Activated T-cell treated with anti-CD3 and anti-CD28 coated beads for 48 hours (primary cell): ENCODE results near the gene BTBD9.

ENCODE experiments used
- DNase-seq: peaks from one replicate; pipeline ENCODE4 v3.0.0-alpha.2; 2020; ENCODE audit warnings: low read depth

Gene BTBD9

DNA sequence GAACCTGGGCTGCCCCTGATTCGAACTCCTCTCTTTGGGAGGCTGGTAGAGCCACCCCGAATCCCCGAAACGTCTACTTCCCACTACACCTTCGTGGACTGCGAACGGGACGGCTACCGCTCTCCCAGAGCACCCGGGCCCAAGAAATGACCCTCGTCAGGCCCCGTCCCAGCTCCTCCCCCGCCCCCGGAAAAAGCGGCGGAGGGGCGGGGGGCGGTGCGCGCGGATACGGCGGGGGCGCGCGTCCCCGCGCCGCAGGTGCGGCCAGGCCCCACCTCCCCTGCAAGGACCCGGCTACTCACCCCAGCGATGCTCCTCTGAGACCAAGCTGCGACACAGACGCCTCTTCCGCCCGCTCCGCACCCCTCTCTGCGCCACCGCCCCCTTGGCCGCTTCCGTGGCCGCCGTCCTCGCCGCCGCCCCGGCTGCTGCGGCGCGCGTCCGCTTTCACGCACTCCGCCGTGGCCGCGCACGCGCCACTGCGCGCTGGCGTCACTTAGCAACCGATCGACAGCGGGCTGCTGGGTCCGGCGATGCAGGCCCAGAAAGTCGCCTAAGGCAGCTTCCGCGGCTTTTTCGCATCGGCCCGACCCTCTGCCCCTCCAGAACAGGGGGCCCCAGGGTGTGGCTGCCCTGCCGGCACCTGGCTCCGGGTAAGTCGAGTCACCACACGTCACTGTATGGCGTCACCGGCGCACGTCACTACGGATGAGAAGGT lies at the start of gene BTBD9:
Gene BTBD9 (minus strand): TSS at position 432 of the 718 bp plus-strand sequence.
- DNase-seq: peak; percentile 80

DNA sequence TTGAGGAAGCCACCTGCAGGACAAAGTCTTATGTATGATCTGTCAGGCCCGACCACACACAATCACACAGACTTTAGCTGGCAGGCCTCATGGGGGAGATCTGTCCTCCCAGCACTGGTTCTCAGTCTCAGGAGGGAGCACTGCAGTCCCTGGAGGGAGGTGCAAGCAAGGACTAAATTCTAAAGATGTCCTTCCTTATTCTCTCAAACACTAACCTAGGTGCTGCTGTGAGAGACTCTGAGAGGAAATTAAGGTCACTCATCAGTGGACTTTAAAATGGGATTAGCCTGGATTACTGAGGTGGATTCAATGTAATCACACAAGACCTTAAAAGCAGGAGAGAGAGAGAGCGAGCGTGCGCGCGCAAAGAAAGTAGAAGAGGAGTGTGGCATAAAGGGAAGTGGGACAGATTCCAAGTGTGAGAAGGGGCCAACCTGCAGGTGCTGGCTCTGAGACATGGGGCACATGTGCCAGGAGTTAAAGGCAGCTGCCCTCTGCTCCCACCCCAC lies 48.9 kb upstream of the BTBD9 start:
- DNase-seq: no peak

DNA sequence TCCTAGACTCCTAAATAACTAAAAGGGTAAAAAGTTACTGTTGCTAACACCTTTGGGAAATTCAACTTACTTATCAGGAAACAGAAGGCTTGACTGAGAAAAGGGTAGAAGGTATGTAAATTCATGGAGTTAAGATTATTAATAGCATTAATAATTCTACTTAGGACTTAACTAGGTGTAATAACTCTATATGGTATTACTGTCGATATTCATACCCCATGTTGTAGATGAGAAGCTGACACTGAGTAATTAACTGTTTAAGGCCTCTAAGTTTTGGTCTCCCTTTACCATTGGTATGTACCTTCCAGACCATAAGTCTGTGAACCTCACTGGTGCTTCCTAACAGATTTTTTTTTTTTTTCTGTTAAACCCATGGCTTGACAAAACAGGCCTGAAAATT lies 47.8 kb upstream of the BTBD9 start:
- no peak for DNase-seq

DNA sequence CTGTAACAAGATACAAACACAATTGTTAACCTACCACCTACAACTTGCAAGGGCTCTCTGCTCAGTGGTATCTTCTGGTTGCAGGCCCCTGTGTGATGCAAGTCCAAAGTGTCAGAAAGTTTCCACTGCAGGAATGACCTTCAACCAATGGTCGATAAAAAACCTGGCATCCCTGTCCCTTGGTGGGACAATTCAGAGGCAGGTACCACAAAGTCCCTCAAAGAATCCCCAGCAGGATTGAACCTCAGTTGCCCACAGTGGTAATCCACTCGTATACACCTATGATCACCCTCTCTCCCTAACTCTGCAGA lies 47.3 kb upstream of the BTBD9 start:
- DNase-seq: no peak

DNA sequence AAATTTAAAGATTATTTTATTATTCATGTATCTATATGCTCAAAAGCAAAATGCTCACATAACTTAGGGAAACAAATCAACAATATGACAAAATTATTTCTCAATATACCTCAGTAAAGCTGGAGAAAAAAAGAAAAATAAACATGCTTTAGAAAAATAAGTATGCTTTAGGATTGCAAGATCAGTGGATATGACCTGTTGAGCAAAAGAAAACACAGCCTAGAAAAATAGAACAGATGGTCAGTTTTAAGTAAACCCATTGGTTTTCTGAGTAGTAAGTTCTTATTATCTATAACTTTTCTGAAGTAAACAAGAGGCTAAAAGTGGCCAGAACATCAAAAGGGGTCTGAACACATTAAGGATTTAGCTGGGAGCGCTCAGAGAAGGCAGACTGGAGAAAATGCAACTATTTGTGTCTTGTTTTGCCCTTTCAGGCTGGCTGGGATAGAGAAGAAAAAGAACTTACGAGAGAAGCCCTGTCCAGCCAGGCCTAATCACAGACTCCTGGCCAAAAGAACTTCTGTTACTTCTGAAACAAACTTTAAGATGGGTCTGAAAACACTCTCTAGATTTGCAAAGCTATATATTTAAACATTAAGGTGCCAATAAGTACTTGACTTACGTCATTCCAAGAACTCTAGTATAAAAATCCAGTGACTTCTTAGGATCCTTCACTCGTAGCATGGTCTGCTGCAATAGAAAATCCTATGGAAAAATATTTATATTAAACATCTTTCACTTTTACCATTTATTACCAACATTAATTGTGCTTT lies 46.7 kb upstream of the BTBD9 start:
- DNase-seq: no peak

DNA sequence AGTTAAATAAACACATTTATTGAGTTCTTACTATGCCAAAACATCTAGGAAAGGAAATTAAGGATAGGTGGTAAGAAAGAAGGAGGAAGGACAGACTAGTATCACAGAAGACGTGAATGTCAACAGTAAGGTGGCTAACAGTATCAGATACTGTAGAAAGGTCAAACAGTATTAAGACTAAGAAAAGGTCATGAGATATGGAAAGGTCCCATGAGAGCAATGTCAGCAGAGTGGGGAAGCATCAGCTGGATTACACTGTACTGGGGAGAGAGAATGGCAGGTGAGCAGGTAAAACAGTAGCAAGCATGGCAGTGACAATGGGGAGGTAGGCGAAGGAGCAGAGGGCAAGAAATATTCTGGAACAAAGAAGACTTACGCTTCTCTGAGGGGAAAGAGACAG lies 45.2 kb upstream of the BTBD9 start:
- no peak for DNase-seq

DNA sequence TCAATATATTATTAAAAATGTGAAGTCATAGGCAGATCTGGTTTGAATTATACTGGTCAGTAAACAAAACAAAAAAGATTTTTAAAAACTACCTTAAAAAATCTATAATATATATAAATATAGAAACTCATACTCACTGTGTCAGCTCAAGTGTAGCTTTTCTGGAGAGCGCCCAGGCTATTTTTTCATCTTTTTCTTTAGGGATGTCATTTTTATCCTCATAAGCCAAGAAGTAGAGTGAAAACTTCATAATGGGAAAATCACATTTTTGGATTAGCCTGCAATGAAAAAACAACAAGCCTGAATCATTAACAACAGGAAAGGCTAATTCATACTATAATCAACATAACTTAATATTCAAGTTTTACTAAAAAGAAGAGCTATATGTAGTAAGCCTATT lies 44.5 kb upstream of the BTBD9 start:
- no peak for DNase-seq

DNA sequence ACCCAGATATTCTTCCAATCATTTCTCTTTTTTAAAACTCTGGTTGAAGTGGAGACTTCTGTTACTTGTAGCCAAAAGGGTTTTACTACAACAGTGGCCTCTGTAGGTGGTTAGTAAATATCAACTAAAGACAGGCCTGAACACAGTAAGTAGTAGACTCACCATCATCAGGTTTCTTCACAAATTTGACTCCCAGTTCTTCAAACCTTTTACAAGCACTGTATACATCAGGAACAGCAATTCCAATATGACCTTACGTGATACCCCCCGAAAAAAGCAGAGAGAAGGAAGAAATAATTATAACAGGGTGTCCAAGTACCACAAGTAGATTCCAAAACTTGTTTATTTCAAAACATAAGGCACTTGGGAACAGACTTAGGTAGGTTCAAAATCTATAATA lies 42.1 kb upstream of the BTBD9 start:
- no peak for DNase-seq

DNA sequence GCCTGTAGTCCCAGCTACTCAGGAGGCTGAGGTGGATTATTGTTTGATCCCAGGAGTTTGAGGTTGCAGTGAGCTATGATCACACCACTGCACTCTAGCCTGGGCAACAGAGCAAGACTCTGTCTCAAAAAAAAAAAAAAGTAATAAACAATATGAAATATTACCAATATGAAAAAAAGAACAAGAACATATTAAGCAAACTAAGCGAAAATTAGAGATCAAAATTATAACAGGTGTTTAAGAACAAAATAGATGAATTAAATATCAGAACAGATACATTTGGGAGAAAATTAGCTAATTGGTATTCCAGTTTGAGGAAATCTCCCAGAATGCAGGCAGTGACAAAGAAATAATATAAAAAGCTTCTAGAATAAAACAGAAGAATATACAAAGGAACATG lies 39.9 kb upstream of the BTBD9 start:
- DNase-seq: no peak

DNA sequence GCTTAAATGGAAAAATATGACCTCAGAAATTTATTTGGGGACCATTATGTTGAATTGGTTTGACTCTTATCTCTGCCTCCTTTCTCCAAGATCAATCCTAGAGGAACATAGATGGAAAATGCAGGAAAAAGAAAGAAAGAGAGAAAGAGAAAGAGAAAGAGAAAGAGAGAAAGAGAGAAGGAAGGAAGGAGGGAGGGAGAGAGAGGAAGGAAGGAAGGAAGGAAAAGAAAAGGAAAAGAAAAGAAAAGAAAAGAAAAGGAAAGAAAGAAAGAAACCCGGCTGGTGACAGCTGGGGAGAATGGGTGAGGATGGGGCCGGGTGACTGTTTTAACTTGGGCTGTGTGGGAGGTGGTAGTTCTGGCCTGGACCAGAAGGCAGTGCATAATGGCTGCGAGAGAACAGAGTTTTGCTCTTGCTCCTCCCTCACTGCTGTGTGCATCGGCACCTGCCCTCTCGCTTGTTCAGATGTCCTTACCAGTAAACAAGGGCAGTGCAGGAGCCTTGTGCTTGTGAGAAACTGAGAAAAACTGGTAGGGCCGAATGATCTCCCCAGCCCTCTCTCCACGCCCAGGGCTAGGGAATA lies 38.5 kb upstream of the BTBD9 start:
- no peak for DNase-seq

DNA sequence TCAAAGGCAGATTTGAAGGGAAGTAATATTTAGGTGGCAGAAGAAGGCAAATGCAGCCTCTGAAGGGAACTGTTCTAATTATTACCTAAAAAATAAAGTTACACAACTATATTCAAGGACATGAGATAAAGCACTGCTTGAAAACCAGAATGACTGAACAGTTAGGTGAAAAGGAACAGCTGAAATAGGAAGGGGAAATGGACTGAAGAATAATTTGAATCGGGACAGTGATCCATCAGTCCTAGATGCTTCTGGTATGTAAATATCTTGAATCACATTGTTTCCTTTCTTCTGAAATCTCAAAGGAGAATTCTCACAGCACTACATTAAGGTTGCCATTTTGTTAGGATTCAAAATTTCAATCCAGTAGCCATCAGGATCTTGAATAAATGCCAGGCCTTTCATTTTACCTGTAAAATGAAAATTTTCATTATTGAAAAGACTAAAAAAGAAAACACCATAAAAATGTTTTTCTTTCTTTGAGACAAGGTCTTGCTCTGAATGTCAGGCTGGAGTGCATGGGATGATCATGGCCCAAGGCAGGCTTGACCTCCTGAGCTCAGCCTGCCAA lies 37.3 kb upstream of the BTBD9 start:
- DNase-seq: no peak

DNA sequence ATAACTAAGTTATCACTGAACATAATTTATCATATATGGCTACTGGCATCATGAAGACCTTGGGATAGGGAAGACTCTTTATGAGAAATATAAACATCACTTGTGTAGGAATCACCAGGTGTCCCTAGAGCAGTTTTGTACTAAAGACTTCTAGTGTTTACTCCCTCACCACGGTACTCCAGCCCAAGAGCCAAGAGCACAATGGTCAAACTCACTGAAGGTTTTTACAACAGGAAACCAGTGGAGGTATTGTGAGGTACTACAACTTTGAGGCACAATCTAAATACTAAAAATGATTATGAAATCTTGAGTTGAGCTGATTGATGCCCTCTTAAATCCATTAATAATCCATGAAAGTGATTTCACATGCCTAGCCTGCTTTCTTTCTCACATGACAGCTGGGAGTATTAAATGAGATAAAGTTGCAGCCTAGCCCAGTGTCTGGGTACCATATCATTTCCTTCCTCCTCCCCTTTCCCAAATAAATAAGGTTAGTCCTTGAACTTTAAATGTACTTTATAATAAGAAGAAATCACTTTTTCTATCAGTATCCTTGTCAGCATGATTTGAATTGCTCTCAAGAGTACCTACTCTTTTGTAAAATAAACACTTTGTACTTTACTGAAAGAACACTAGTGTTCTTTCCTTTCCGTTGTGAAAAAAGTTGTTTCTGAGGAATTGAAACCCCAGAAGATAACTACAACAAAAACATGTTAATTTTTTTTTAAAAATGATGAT lies 36.7 kb upstream of the BTBD9 start:
- DNase-seq: no peak

DNA sequence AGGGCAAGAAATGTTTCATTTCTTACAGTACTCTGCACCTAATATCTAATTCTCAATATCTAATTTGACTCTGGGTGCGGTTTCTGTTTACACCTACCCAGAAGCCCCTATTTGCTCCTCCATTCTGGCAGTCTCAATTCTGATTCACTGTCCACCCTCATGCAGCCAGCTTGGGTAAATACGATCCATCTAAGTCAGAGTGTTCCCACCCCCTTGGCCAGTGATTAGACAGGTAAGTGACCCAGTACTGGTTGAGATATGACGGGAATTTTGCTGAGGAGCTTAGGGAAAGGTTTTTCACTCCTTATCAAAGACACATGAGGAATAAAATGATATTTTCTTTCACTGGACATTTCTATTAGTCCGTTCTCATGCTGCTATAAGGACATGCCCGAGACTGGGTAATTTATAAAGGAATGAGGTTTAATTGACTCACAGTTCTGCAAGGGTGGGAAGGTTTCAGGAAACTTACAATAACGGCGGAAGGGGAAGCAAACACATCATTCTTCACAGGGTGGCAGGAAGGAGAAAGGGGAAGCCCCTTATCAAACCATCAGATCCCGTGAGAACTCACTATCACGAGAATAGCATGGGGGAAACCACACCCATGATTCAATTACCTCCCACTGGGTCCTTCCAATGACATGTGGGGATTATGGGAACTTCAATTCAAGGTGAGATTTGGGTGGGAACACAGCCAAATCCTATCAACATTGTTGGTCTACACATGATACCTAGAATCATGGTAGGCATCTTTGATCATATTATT lies 33.9 kb upstream of the BTBD9 start:
- no peak for DNase-seq

DNA sequence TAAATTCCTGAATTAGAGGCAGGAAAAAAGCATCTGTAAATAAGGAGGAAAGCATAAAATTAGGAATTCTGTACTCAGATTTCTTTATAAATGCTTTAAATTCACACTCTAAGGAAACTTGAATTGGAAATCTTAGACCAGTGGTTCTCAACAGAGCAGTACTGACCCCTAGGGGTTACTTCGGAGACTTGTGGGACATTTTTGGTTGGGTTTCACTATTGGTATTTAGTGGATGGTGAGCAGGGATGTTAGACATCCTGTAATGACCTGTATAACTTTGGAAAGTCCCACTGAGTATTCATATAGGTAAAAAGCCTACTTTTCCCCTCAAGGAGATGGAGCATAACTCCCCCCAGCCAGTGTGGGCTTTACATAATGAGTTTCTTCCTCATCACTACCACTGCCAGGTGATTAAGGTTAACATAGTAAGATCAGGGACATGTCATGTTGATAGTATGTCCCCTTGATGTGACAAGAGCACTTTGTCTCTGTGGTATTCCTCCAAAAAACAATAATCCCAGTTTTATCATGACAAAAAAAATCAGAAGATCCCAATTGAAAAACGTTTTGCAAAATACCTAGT lies 32.2 kb upstream of the BTBD9 start:
- no peak for DNase-seq

DNA sequence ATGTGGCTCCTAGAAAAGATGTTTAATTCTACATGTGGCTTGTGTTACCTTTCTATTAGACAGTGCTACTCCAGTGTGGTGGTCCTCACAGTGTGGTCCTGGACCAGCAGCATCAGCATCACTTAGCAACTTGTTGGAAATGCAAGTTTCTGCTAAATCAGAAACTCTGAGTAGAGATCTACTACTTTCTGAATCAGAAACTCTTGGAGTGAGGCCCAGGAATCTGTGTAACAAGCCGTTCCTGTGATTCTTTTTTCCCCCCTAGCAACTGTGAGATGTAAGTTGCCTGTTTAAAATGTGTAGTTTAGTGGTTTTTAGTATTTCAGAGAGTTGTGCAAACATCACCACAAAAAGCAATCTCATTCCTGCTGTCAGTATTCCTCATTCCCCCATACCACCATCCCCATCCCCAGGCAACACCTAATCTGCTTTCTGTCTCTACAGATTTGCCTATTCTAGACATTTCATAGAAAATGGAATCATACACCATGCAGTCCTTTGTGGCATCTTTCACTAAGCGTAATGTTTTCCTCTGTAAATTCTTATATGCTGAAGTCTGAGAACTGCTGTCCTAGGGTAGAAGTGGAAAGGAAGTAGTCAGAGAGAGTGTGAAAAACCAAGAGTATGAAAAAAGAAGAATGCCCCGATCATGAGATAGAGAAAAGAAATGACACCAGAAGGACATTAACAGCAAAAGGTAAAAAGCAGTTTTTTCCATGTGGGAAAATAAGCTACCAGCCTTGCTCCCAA lies 18.9 kb upstream of the BTBD9 start:
- no peak for DNase-seq

DNA sequence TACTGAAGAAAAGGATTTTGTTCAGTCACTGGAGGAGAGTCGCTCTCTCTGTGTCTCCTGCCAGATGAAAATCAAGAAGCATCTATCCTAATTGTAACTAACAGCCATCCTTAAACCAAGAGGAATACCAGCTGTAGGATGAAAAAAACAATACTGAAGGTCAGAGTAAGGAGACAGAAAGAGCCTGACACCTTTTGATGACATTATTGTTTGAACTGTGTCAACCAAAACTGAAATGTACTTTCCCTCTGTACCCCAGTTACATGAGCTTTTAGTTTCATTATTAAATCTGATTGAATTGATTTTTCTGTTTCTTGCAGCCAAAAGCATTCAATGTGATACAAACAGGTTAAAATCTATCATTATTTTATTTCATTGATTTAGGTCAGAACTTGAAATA lies 17.2 kb upstream of the BTBD9 start:
- DNase-seq: no peak

DNA sequence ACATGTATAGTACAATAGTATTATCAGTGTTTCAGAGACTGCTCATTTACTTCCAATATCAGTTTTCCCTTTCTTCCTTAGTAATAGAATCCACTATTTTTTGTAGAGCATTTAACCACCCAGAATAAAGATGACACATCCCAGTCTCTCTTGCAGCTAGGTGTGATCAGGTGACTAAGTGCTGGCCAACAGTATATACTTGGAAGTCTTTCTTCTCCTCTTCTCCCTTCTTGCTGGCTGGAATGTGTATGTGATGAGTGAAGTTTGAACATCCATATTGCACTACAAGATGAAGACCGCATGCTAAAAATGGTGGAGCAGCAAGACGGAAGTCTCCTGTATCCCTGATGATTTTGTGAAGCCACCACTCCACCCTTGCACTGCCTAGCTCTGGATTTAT lies 14.5 kb upstream of the BTBD9 start:
- no peak for DNase-seq

DNA sequence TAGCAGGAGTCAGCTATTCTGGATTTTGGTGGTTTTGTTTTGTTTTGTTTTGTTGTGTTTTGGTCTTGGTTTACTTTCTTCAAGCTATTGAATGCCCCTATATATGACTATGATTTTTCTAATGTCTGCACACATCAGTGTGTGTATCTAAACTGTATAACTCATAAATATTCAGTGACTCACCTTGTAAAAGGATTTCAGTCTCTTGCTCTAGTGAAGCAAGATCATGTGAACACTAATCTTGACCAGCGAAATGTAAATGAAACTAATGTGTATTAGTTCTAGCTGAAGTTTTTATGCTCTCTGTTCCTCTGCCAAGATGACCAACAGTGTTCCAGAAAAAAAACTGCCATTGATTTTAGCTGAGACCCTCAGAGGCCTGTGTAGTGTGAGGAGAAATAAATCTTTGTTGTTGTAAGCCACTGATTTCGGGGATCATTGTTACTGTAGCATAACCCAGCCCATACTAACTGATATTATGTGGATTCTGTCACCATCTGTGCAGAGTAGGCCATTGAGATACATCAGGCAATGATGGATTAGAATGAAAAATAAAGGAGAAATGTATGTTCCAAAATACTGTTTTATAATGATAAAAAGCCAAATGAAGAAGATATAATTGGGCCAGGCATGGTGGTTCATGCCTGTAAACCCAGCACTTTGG lies 11.5 kb upstream of the BTBD9 start:
- DNase-seq: no peak

DNA sequence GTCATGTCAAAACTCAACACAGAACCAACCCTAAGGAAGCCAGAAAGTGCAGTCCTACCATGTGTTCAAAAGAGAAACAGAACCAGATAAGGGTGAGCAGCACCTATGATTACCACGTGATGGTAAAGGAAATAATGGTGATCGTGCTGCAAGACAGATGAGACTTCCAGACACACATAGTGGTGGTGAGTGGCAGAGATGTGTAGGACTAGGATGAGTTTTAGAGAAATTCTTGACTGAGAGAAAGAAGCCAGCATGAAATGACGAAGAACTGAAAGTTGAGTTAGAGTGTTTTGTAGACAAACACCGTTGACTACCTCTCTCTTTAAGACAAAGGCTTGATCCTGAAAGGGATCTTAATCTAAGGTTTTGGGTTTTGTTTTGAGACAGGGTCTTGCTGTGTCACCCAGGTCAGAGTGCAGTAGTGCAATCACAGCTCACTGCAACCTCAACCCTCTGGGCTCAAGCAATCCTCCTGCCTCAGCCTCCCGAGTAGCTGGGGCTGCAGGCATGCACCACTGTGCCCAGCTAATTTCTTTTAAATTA lies 10.6 kb upstream of the BTBD9 start:
- DNase-seq: no peak

DNA sequence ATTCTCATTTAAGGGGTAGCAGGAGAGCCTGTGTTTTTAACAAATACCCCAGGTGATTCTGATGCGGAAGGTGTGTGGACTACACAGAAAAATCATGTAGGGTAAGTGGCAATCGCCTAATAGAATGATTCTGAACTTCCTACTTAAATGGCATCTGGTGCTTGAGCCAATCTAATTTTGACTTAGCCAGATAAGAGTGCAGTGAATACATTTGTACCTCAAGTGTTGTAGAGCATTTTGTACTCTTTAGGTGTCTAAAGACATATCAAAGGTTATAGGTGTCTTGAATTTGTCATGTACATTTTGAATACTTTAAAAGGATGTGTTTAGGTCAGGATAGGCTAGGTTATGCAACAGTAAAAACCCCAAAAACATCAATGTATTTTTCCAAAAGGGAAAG lies 10.0 kb upstream of the BTBD9 start:
- DNase-seq: no peak
